NCI-H460 (cell line): Measurements from ENCODE around the gene TRAF3IP1. TPM values are rescaled to one million over a fixed set of nuclear protein-coding genes. Genes with fewer than 3 reads are reported as not detected.
"Not testable (repeated sequence)": the region's sequence is repeated elsewhere in the genome, so short reads cannot be mapped to it uniquely, and the experiment has no call there.

ENCODE experiments used
- DNase-seq: peaks from one replicate; pipeline ENCODE4 v3.0.0-alpha.2; 2016; ENCODE audit warnings: low read depth; ENCODE audit errors: extremely low read depth
- total RNA-seq: library from RNA; depleted of rRNA; stranded (reverse); fragments of >200 nt; shearing (Covaris generic); gene quantifications from 2 replicates; pipeline ENCODE4 v1.2.3, GENCODE V29; 2014

TRAF3IP1 gene
- total RNA-seq, 1 experiment from 2014 or later = 8.9 TPM

GRCh38 chr2:238404406-238405216, 84.3 kb downstream of the TRAF3IP1 start:
- no peak for DNase-seq

GRCh38 chr2:238405217-238405555, 84.9 kb downstream of the TRAF3IP1 start:
- DNase-seq = not testable (repeated sequence)

- no peak for DNase-seq
Observed at GRCh38 chr2:238406221-238406997, 86.1 kb downstream of the TRAF3IP1 start.

GRCh38 chr2:238406998-238407285, 86.6 kb downstream of the TRAF3IP1 start:
- no peak for DNase-seq

GRCh38 chr2:238407566-238407965, 87.2 kb downstream of the TRAF3IP1 start:
- no peak for DNase-seq

- DNase-seq = no peak
Observed at GRCh38 chr2:238408615-238409340, 88.5 kb downstream of the TRAF3IP1 start.

- no peak for DNase-seq
Observed at GRCh38 chr2:238409341-238410199, 89.3 kb downstream of the TRAF3IP1 start.

- no peak for DNase-seq
Observed at GRCh38 chr2:238412067-238412767, 91.9 kb downstream of the TRAF3IP1 start.

GRCh38 chr2:238413368-238413767, 93.0 kb downstream of the TRAF3IP1 start:
- DNase-seq = no peak

- DNase-seq = no peak
Observed at GRCh38 chr2:238415036-238415764, 94.9 kb downstream of the TRAF3IP1 start.

GRCh38 chr2:238415893-238416292, 95.6 kb downstream of the TRAF3IP1 start:
- DNase-seq = no peak

- no peak for DNase-seq
Observed at GRCh38 chr2:238418196-238418998, 98.1 kb downstream of the TRAF3IP1 start.

GRCh38 chr2:238418999-238419546, 98.8 kb downstream of the TRAF3IP1 start:
- DNase-seq = no peak

- no peak for DNase-seq
Observed at GRCh38 chr2:238420442-238420841, 100.1 kb downstream of the TRAF3IP1 start.

GRCh38 chr2:238420878-238421694, 100.8 kb downstream of the TRAF3IP1 start:
- no peak for DNase-seq

GRCh38 chr2:238421695-238422035, 101.3 kb downstream of the TRAF3IP1 start:
- no peak for DNase-seq

GRCh38 chr2:238422285-238422684, 102.0 kb downstream of the TRAF3IP1 start:
- DNase-seq = no peak
